H9 (cell line): Measurements from ENCODE around the gene EPHB2. TPM values are rescaled to one million over a fixed set of nuclear protein-coding genes. Genes with fewer than 3 reads are reported as not detected.
A peak's percentile ranks its signal among the peaks of the same experiment; 100 is the strongest.

Source experiments
- DNase-seq: peaks from one replicate; pipeline ENCODE4 v3.0.0-alpha.2; 2017
- H2AFZ ChIP-seq: one replicate; pipeline ENCODE4 v1.6.1; 2013; ENCODE audit warnings: mild to moderate bottlenecking, low read length, control low read depth, moderate library complexity
- H2AK5ac ChIP-seq: 2 replicates; pipeline ENCODE4 v1.6.1; 2013; ENCODE audit warnings: low read length, control low read depth, mixed read lengths; ENCODE audit not compliant: insufficient read length
- H2BK120ac ChIP-seq: one replicate; pipeline ENCODE4 v1.6.1; 2013; ENCODE audit warnings: low read depth, mild to moderate bottlenecking, low read length, control low read depth, inconsistent platforms; ENCODE audit not compliant: poor library complexity, severe bottlenecking
- H2BK12ac ChIP-seq: 2 replicates; pipeline ENCODE4 v1.6.1; 2013; ENCODE audit warnings: low read length, control low read depth, mixed read lengths, low read depth; ENCODE audit not compliant: insufficient read length
- H2BK15ac ChIP-seq: 2 replicates; pipeline ENCODE4 v1.6.1; 2013; ENCODE audit warnings: low read depth, low read length, control low read depth
- H2BK20ac ChIP-seq: one replicate; pipeline ENCODE4 v1.6.1; 2013; ENCODE audit warnings: low read depth, mild to moderate bottlenecking, low read length, control low read depth, inconsistent platforms; ENCODE audit not compliant: poor library complexity, severe bottlenecking
- H2BK5ac ChIP-seq: 2 replicates; pipeline ENCODE4 v1.6.1; 2013; ENCODE audit warnings: low read length, control low read depth, mixed read lengths; ENCODE audit not compliant: insufficient read length
- H3K14ac ChIP-seq: 2 replicates; pipeline ENCODE4 v1.6.1; 2013; ENCODE audit warnings: low read length, control low read depth; ENCODE audit not compliant: insufficient read depth
- H3K18ac ChIP-seq: 2 replicates; pipeline ENCODE4 v1.6.1; 2013; ENCODE audit warnings: low read depth, mild to moderate bottlenecking, mixed read lengths, low read length, control low read depth; ENCODE audit not compliant: insufficient read length
- H3K23ac ChIP-seq: 2 replicates; pipeline ENCODE4 v1.6.1; 2013; ENCODE audit warnings: low read length, control low read depth, mixed read lengths, low read depth; ENCODE audit not compliant: insufficient read length
- H3K23me2 ChIP-seq: 2 replicates; pipeline ENCODE4 v1.6.1; 2013; ENCODE audit warnings: low read depth, mild to moderate bottlenecking, mixed read lengths, low read length, control low read depth; ENCODE audit not compliant: insufficient read length, poor library complexity, severe bottlenecking
- H3K27ac ChIP-seq: 2 replicates; pipeline ENCODE4 v1.5.1; 2013; ENCODE audit warnings: low read length, control low read depth, mixed read lengths, low read depth; ENCODE audit not compliant: insufficient read length
- H3K27me3 ChIP-seq: 2 replicates; pipeline ENCODE4 v1.6.1; 2013; ENCODE audit warnings: low read length, control low read depth, inconsistent platforms; ENCODE audit not compliant: insufficient read depth
- H3K4ac ChIP-seq: 2 replicates; pipeline ENCODE4 v1.6.1; 2013; ENCODE audit warnings: low read depth, mild to moderate bottlenecking, control low read depth, inconsistent platforms, low read length, moderate library complexity
- H3K4me1 ChIP-seq: 2 replicates; pipeline ENCODE4 v1.6.1; 2013; ENCODE audit warnings: low read length, control low read depth, inconsistent platforms; ENCODE audit not compliant: insufficient read depth
- H3K4me2 ChIP-seq: 2 replicates; pipeline ENCODE4 v1.6.1; 2013; ENCODE audit warnings: low read length, control low read depth, mixed read lengths; ENCODE audit not compliant: insufficient read length, insufficient read depth
- H3K56ac ChIP-seq: 2 replicates; pipeline ENCODE4 v1.6.1; 2013; ENCODE audit warnings: low read depth, mild to moderate bottlenecking, mixed read lengths, low read length, control low read depth; ENCODE audit not compliant: insufficient read length
- H3K79me1 ChIP-seq: 2 replicates; pipeline ENCODE4 v1.6.1; 2013; ENCODE audit warnings: low read depth, mild to moderate bottlenecking, moderate library complexity, low read length, control low read depth, inconsistent platforms; ENCODE audit not compliant: insufficient read depth, poor library complexity, severe bottlenecking
- H3K79me2 ChIP-seq: 2 replicates; pipeline ENCODE4 v1.6.1; 2013; ENCODE audit warnings: low read length, control low read depth, inconsistent platforms; ENCODE audit not compliant: insufficient read depth
- H3K9ac ChIP-seq: 2 replicates; pipeline ENCODE4 v1.6.1; 2013; ENCODE audit warnings: low read length, control low read depth, mixed read lengths; ENCODE audit not compliant: insufficient read length; ENCODE audit errors: extremely low read depth
- H3K9me3 ChIP-seq: one replicate; pipeline ENCODE4 v1.6.1; 2013; ENCODE audit warnings: low read depth, low read length, inconsistent platforms; ENCODE audit not compliant: control insufficient read depth
- H3T11ph ChIP-seq: one replicate; pipeline ENCODE4 v1.6.1; 2013; ENCODE audit warnings: mild to moderate bottlenecking, low read length, control low read depth, inconsistent platforms
- H4K20me1 ChIP-seq: one replicate; pipeline ENCODE4 v1.6.1; 2013; ENCODE audit not compliant: control insufficient read depth, insufficient read length, insufficient read depth
- H4K5ac ChIP-seq: 2 replicates; pipeline ENCODE4 v1.6.1; 2013; ENCODE audit warnings: low read depth, mild to moderate bottlenecking, mixed read lengths, low read length, control low read depth; ENCODE audit not compliant: insufficient read length
- H4K8ac ChIP-seq: replicated peaks from 2 replicates; pipeline ENCODE4 v1.6.1; 2013; ENCODE audit warnings: low read length, control low read depth, mixed read lengths, low read depth; ENCODE audit not compliant: insufficient read length
- H4K91ac ChIP-seq: 2 replicates; pipeline ENCODE4 v1.6.1; 2013; ENCODE audit warnings: low read depth, mild to moderate bottlenecking, moderate library complexity, mixed read lengths, low read length, control low read depth; ENCODE audit not compliant: insufficient read length
- H3K27ac Mint-ChIP-seq, 3 experiments: 2 replicates in 2 of 3; 3 replicates in 1 of 3; pipeline ENCODE4 v1.8.0; 2020 to 2021; ENCODE audit warnings: mixed read lengths in 3 of 3, mild to moderate bottlenecking in 1 of 3, moderate library complexity in 1 of 3
- H3K27me3 Mint-ChIP-seq: 2 replicates; pipeline ENCODE4 v1.8.0; 2021; ENCODE audit warnings: low read depth, mild to moderate bottlenecking, moderate library complexity, mixed read lengths
- H3K36me3 Mint-ChIP-seq, 3 experiments: 2 replicates in 2 of 3; 3 replicates in 1 of 3; pipeline ENCODE4 v1.8.0; 2020 to 2021; ENCODE audit warnings: low read depth in 3 of 3, mixed read lengths in 3 of 3; ENCODE audit not compliant: insufficient read depth in 1 of 3
- H3K4me1 Mint-ChIP-seq, 2 experiments: 2 replicates each; pipeline ENCODE4 v1.8.0; 2020; ENCODE audit warnings: mixed read lengths in 2 of 2
- H3K4me3 Mint-ChIP-seq, 2 experiments: 2 replicates in 1 of 2; 3 replicates in 1 of 2; pipeline ENCODE4 v1.8.0; 2020 to 2021; ENCODE audit warnings: mild to moderate bottlenecking in 2 of 2, mixed read lengths in 2 of 2, moderate library complexity in 1 of 2
- H3K9me3 Mint-ChIP-seq, 2 experiments: 2 replicates in 1 of 2; 3 replicates in 1 of 2; pipeline ENCODE4 v1.8.0; 2020; ENCODE audit warnings: mild to moderate bottlenecking in 2 of 2, mixed read lengths in 2 of 2, moderate library complexity in 1 of 2
- CTCF ChIP-seq: fragments of 200-600 bp; sonication (generic); conservative IDR thresholded peaks from 3 replicates; pipeline ENCODE4 v1.8.0; 2021; ENCODE audit warnings: antibody characterized with exemption, mild to moderate bottlenecking
- WGBS: extraction: QIAGEN DNeasy Blood & Tissue Kit; methylation state at CpG from one replicate; pipeline ENCODE4 v1.1.7; 2013; ENCODE audit warnings: missing lambda C conversion rate, low lambda C conversion rate, mixed read lengths; ENCODE audit not compliant: insufficient read length; ENCODE audit errors: extremely low coverage; 5-methylcytosine and 5-hydroxymethylcytosine counted together
- total RNA-seq: library from RNA; stranded (reverse); gene quantifications from 2 replicates; pipeline ENCODE4 v1.2.1, GENCODE V29; 2021

Gene EPHB2
- total RNA-seq, 1 experiment from 2014 or later: 9.5 TPM

DNA sequence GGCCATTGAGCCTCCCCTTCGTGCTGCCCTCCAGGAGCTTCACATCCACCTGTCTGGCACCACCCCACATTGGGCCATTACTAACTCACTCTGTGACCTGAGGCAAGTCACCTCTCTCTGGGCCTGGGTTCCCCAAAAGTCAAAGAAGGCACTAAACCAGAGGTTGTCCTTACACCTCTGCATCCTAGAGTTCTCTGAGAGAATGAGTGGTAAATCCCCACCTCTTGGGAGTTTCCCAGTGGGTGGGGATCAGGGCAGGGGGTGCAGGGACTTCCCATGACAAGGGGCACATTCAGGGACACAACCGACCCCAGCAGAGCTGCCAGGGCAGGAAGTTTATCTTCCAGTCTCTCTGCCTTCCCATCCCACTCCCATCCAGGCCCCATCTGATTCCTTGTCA lies 99.7 kb downstream of the EPHB2 start:
- peak overlapping the region in 2 of 3 experiments; percentile 8 to 61; a peak in 1 of 7 replicates for H3K27ac Mint-ChIP-seq
- Histone ChIP-seq H3K27ac (no peak overlapping the region), H4K20me1 (no peaks in the 10 kb centered on the region), H2AFZ (no peak overlapping the region), H3K9me3 (no peaks in the 10 kb centered on the region), H2AK5ac (no peak overlapping the region), H2BK20ac (no peak overlapping the region), H3K9ac (no peak overlapping the region), H3K18ac (no peak overlapping the region), H3K4ac (no peak overlapping the region), H4K91ac (no peak overlapping the region), H2BK12ac (no peak overlapping the region), H3K23ac (no peak overlapping the region), H3K79me1 (no peaks in the 10 kb centered on the region), H3K27me3 (no peaks in the 10 kb centered on the region), H2BK15ac (no peak overlapping the region), H4K8ac (no peak overlapping the region), H3K4me2 (no peak overlapping the region), H3T11ph (no peak overlapping the region), H2BK120ac (no peak overlapping the region), H3K56ac (no peak overlapping the region), H3K14ac (no peak overlapping the region), H4K5ac (no peak overlapping the region), H3K23me2 (no peaks in the 10 kb centered on the region), H2BK5ac (no peak overlapping the region), H3K4me1 (no peaks in the 10 kb centered on the region; the same call in 1 of the 2 replicates), H3K79me2 (no peaks in the 10 kb centered on the region)
- no peak overlapping the region for H3K4me3 Mint-ChIP-seq
- no CpG with 5 or more reads among the region's 2 CpGs for WGBS
- H3K27me3 Mint-ChIP-seq: no peaks in the 10 kb centered on the region
- peaks cover 13 to 22% of the 10 kb centered on the region in 2 experiments for H3K4me1 Mint-ChIP-seq
- DNase-seq: no peak
- no peaks in the 10 kb centered on the region for H3K36me3 Mint-ChIP-seq
- no peak for TF ChIP-seq CTCF
- no peaks in the 10 kb centered on the region for H3K9me3 Mint-ChIP-seq
